ENCODE data around the gene NEURL1. TPM values are rescaled to one million over a fixed set of nuclear protein-coding genes. Genes with fewer than 3 reads are reported as not detected.

The NEURL1 gene
- polyA plus RNA-seq, 2 donors, result 0.10 to 0.11 TPM

- Histone ChIP-seq H3K4me1 (ENCODE audit: control insufficient read depth in 2 of 2, insufficient read depth in 2 of 2, low read length in 1 of 2) (peaks cover 7 to 10% of the 10 kb centered on the region in 2 donors), H3K4me3 (ENCODE audit: low read depth in 1 of 2, low read length in 2 of 2) (no peak overlapping the region), H3K27ac (ENCODE audit: low read depth in 2 of 2, low read length in 1 of 2) (no peak overlapping the region), H3K36me3 (ENCODE audit: control insufficient read depth in 2 of 2, insufficient read depth in 2 of 2, low read length in 1 of 2) (peaks cover 10 to 54% of the 10 kb centered on the region in 2 donors), H3K27me3 (ENCODE audit: control insufficient read depth in 1 of 2, insufficient read depth in 2 of 2, low read length in 2 of 2) (no peaks in the 10 kb centered on the region), H3K9me3 (ENCODE audit: control insufficient read depth in 2 of 2, insufficient read depth in 1 of 2, low read depth in 1 of 2, low read length in 1 of 2) (no peaks in the 10 kb centered on the region)
- WGBS, 2 donors, result 95 to 98% methylated on average over 2 of the region's 2 CpGs
Measured at GRCh38 chr10:103613616-103614015, 120.1 kb downstream of the NEURL1 start.

- WGBS, 2 donors, result 77 to 79% methylated on average over 14 of the region's 14 CpGs
- no peak overlapping the region for H3K4me3 ChIP-seq (ENCODE audit: low read depth in 1 of 2, low read length in 2 of 2)
- H3K4me1 ChIP-seq (ENCODE audit: control insufficient read depth in 2 of 2, insufficient read depth in 2 of 2, low read length in 1 of 2), result peaks cover 7 to 10% of the 10 kb centered on the region in 2 donors
- peak overlapping the region in 1 of 2 donors; percentile 5 for H3K27ac ChIP-seq (ENCODE audit: low read depth in 2 of 2, low read length in 1 of 2)
- H3K27me3 ChIP-seq (ENCODE audit: control insufficient read depth in 1 of 2, insufficient read depth in 2 of 2, low read length in 2 of 2), result no peaks in the 10 kb centered on the region
- H3K36me3 ChIP-seq (ENCODE audit: control insufficient read depth in 2 of 2, insufficient read depth in 2 of 2, low read length in 1 of 2), result peaks cover 10 to 62% of the 10 kb centered on the region in 2 donors
- no peaks in the 10 kb centered on the region for H3K9me3 ChIP-seq (ENCODE audit: control insufficient read depth in 2 of 2, insufficient read depth in 1 of 2, low read depth in 1 of 2, low read length in 1 of 2)
Measured at GRCh38 chr10:103614306-103615158, 121.0 kb downstream of the NEURL1 start.

GRCh38 chr10:103616705-103617601 is 123.4 kb downstream of the NEURL1 start:
- 71 to 72% methylated on average over 20 of the region's 20 CpGs for WGBS, 2 donors
- Histone ChIP-seq H3K36me3 (ENCODE audit: control insufficient read depth in 2 of 2, insufficient read depth in 2 of 2, low read length in 1 of 2) (peaks cover 9 to 62% of the 10 kb centered on the region in 2 donors), H3K27me3 (ENCODE audit: control insufficient read depth in 1 of 2, insufficient read depth in 2 of 2, low read length in 2 of 2) (no peaks in the 10 kb centered on the region), H3K4me3 (ENCODE audit: low read depth in 1 of 2, low read length in 2 of 2) (no peak overlapping the region), H3K9me3 (ENCODE audit: control insufficient read depth in 2 of 2, insufficient read depth in 1 of 2, low read depth in 1 of 2, low read length in 1 of 2) (no peaks in the 10 kb centered on the region), H3K27ac (ENCODE audit: low read depth in 2 of 2, low read length in 1 of 2) (peak overlapping the region; percentile 34 to 37), H3K4me1 (ENCODE audit: control insufficient read depth in 2 of 2, insufficient read depth in 2 of 2, low read length in 1 of 2) (peaks cover 7 to 18% of the 10 kb centered on the region in 2 donors)

GRCh38 chr10:103617602-103618385 is 124.3 kb downstream of the NEURL1 start:
- H3K36me3 ChIP-seq (ENCODE audit: control insufficient read depth in 2 of 2, insufficient read depth in 2 of 2, low read length in 1 of 2), result peaks cover 9 to 65% of the 10 kb centered on the region in 2 donors
- H3K4me1 ChIP-seq (ENCODE audit: control insufficient read depth in 2 of 2, insufficient read depth in 2 of 2, low read length in 1 of 2), result peaks cover 7 to 23% of the 10 kb centered on the region in 2 donors
- no peak overlapping the region for H3K4me3 ChIP-seq (ENCODE audit: low read depth in 1 of 2, low read length in 2 of 2)
- H3K27ac ChIP-seq (ENCODE audit: low read depth in 2 of 2, low read length in 1 of 2), result peak overlapping the region; percentile 17 to 21
- H3K9me3 ChIP-seq (ENCODE audit: control insufficient read depth in 2 of 2, insufficient read depth in 1 of 2, low read depth in 1 of 2, low read length in 1 of 2), result no peaks in the 10 kb centered on the region
- no peaks in the 10 kb centered on the region for H3K27me3 ChIP-seq (ENCODE audit: control insufficient read depth in 1 of 2, insufficient read depth in 2 of 2, low read length in 2 of 2)
- 87 to 89% methylated on average over 13 of the region's 13 CpGs for WGBS, 2 donors

- peaks cover 7 to 27% of the 10 kb centered on the region in 2 donors for H3K4me1 ChIP-seq (ENCODE audit: control insufficient read depth in 2 of 2, insufficient read depth in 2 of 2, low read length in 1 of 2)
- no peaks in the 10 kb centered on the region for H3K27me3 ChIP-seq (ENCODE audit: control insufficient read depth in 1 of 2, insufficient read depth in 2 of 2, low read length in 2 of 2)
- no peaks in the 10 kb centered on the region for H3K9me3 ChIP-seq (ENCODE audit: control insufficient read depth in 2 of 2, insufficient read depth in 1 of 2, low read depth in 1 of 2, low read length in 1 of 2)
- peaks cover 9 to 61% of the 10 kb centered on the region in 2 donors for H3K36me3 ChIP-seq (ENCODE audit: control insufficient read depth in 2 of 2, insufficient read depth in 2 of 2, low read length in 1 of 2)
- peak overlapping the region; percentile 36 to 41 for H3K27ac ChIP-seq (ENCODE audit: low read depth in 2 of 2, low read length in 1 of 2)
- no peak overlapping the region for H3K4me3 ChIP-seq (ENCODE audit: low read depth in 1 of 2, low read length in 2 of 2)
- WGBS, 2 donors, result 63 to 66% methylated on average over 19 of the region's 19 CpGs
Measured at GRCh38 chr10:103618575-103619423, 125.3 kb downstream of the NEURL1 start.

GRCh38 chr10:103619424-103620351 is 126.2 kb downstream of the NEURL1 start:
- Histone ChIP-seq H3K27ac (ENCODE audit: low read depth in 2 of 2, low read length in 1 of 2) (peak overlapping the region; percentile 41 to 63), H3K27me3 (ENCODE audit: control insufficient read depth in 1 of 2, insufficient read depth in 2 of 2, low read length in 2 of 2) (no peaks in the 10 kb centered on the region), H3K4me1 (ENCODE audit: control insufficient read depth in 2 of 2, insufficient read depth in 2 of 2, low read length in 1 of 2) (peaks cover 7 to 30% of the 10 kb centered on the region in 2 donors), H3K36me3 (ENCODE audit: control insufficient read depth in 2 of 2, insufficient read depth in 2 of 2, low read length in 1 of 2) (peaks cover 12 to 69% of the 10 kb centered on the region in 2 donors), H3K4me3 (ENCODE audit: low read depth in 1 of 2, low read length in 2 of 2) (no peak overlapping the region), H3K9me3 (ENCODE audit: control insufficient read depth in 2 of 2, insufficient read depth in 1 of 2, low read depth in 1 of 2, low read length in 1 of 2) (no peaks in the 10 kb centered on the region)
- 76 to 78% methylated on average over 22 of the region's 22 CpGs for WGBS, 2 donors

GRCh38 chr10:103620352-103620740 is 126.8 kb downstream of the NEURL1 start:
- no peak overlapping the region for H3K4me3 ChIP-seq (ENCODE audit: low read depth in 1 of 2, low read length in 2 of 2)
- H3K27ac ChIP-seq (ENCODE audit: low read depth in 2 of 2, low read length in 1 of 2), result peak overlapping the region in 1 of 2 donors; percentile 63
- H3K36me3 ChIP-seq (ENCODE audit: control insufficient read depth in 2 of 2, insufficient read depth in 2 of 2, low read length in 1 of 2), result peaks cover 12 to 74% of the 10 kb centered on the region in 2 donors
- no peaks in the 10 kb centered on the region for H3K9me3 ChIP-seq (ENCODE audit: control insufficient read depth in 2 of 2, insufficient read depth in 1 of 2, low read depth in 1 of 2, low read length in 1 of 2)
- 68 to 73% methylated on average over 7 of the region's 7 CpGs for WGBS, 2 donors
- H3K4me1 ChIP-seq (ENCODE audit: control insufficient read depth in 2 of 2, insufficient read depth in 2 of 2, low read length in 1 of 2), result peaks cover 7 to 30% of the 10 kb centered on the region in 2 donors
- no peaks in the 10 kb centered on the region for H3K27me3 ChIP-seq (ENCODE audit: control insufficient read depth in 1 of 2, insufficient read depth in 2 of 2, low read length in 2 of 2)

Data from esophagus (tissue), 2 donors.